Kasumi-1 (cell line): ENCODE results near the gene C1orf56.
"Not testable (repeated sequence)": the region's sequence is repeated elsewhere in the genome, so short reads cannot be mapped to it uniquely, and the experiment has no call there.

Source experiments
- DNase-seq, 2 experiments: peaks; one replicate each; lab custom pipeline; 2025; lab: John Stamatoyannopoulos, UW

C1orf56 gene

DNA sequence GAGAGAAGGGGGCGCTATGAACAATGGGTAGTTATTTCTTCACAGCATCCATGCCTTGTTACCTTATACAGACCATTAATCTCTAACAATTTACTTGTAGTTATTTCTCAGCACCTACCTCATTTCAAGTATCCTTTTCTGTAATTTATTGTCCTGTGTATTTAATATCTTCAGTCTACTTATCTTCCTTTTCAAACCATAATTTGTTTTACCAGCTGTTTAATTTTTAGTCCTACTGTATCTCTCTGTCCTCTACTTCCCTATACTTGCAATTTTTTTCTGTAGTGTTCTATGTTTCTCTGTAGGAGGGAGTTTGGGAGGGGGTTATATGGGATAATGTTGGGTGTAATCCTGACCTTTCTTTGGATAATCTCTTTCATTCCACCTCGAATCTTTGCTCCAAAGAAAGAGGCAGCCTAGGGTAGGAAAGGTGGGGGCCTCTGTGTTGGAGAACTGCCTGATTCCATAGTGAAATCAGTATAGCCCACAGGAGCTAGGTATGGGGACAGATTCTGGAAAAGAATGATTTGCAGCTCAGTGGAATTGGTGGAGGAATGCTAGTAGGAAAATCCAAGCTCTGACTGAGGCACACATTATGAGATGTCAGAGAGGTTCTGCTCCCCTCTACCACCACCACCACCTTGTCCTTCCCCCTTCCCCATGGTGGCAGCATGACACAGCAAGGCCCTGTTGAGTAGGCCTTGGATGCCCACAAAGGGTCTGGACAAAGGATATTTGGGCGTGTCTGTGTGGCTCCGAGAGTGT, 13.3 kb downstream of the C1orf56 start:
- peak in 1 of 2 experiments; percentile 40 for DNase-seq

DNA sequence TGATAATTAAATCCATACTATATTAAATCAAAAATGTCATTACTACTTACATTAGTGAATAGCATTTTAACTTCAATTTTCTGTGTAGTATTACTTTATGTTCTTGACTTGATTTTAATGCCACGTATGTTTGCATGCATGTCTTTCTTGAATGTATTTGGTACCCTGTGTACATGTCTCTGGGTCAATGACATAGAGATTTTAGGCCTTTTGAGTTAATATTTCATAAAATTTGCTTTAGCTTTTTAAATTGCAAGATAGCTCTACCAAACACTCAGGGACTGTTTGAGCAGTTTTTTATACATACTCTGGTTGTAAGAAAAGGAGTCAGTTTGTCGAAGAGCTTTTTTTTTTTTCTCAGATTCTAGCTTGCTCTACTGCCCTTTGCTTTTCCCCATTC, 14.2 kb downstream of the C1orf56 start:
- DNase-seq: no peak

DNA sequence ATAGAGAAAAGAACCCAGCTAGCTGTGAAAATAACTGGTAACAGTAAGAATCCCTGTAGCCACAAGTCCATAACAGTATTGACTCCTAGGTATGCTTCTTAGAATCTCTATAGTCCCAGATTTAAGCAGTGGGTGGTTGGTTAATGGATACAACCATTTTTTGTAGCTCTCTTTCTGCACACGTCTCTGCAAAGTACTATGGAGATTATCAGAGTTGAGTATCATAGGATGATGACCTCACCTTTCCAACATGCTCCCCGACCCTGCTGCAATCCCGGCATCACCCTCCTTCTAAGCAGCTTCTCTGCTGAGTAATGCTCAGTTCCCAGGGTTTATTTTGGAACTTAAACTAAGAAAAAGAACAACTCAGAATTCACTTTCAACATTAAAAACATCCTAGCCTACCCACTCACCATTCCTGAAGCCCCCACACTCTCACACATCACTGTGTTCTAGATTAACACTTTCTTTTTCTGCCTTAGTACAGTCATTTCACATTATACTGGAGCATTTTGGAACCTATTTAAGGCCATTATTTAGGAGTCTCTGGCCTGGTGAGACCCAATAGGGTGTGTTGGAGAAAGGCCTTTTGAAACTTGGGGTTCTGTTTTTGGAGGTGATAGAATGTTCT, 15.3 kb downstream of the C1orf56 start:
- no peak for DNase-seq

DNA sequence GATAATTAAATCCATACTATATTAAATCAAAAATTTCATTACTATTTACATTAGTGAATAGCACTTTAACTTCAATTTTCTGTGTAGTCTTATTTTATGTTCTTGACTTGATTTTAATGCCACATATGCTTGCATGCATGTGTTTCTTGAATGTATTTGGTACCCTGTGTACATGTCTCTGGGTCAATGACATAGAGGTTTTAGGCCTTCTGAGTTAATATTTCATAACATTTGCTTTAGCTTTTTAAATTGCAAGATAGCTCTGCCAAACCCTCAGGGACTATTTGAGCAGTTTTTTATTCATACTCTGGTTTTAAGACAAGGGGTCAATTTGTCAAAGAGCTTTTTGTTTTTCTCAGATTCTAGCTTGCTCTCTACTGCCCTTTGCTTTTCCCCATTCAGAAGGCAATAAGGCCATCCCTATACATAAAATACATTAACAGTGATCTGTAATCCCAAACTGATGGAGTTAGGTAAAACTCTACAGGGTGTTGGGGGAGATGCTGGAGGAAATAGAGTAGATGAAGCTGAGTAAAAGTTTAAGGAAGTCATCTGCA, 17.6 kb downstream of the C1orf56 start:
- no peak for DNase-seq

DNA sequence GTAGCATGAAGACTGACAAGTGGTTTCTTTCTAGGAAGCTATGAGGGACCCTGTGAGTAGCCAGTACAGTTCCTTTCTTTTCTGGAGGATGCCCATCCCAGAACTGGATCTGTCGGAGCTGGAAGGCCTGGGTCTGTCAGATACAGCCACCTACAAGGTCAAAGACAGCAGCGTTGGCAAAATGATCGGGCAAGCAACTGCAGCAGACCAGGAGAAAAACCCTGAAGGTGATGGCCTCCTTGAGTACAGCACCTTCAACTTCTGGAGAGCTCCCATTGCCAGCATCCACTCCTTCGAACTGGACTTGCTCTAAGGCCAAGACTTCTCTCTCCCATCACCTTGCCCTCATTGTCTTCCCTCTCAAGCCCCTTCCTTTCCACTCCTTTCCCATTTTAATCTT, 19.6 kb downstream of the C1orf56 start:
- no peak for DNase-seq

DNA sequence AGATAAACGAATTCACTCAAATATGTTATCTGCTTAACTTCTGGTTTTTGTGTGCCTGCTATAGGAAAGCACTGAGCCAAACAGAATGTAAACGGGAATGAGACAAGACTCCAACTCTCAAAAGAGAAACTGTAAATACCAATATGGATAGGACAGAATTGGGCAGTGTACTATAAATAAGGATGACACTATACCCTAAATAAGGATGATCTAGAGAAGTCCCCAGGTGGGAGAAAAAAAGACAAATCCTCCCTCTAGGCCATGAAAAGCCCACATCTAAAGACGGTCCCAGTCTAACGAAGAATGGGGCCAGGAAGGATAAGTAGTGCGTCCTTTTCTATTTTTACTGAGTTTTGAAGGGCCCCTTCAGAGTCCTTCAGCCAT, 21.5 kb downstream of the C1orf56 start:
- no peak for DNase-seq

DNA sequence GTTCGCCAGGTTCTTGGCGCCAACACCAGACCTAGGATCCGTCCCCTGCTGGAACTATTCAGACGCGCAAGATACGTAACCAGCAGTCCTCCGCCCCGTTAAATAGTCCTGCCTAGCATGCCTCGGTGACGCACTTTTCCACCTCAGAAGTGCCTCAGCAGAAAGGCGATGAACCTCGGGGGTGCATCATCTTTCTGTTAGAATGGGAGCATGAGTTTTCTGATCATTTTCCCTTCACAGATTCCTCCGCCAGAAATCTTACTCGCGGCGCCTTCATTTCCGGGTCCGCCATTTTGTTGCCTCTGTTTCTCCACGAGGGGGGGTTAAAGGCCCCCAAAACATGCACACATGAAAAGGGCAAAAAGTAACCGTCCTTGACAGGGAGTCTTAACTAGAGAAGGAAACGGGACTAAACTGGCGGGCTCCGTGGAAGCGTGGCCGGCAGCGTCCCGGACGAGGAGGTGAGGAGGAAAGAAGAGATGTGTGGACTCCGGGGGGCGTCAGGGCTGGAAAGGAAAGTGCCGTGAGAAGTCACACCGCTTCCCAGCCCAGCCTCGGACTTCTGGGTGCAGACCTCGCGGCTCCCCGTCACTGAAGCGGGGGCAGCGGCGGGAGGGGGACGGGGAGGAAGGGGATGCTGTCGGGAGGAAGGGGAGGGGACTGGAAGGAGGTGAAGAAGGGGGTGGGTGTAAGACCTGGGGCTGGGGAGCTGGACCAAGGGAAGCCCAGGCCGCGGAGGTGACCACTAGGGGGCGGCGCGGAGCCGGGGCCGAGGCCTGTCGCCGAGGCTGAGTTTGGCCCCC, 23.1 kb downstream of the C1orf56 start, which contains the start of gene GABPB2:
GABPB2 (plus strand) TSS at position 288 of the 803 bp plus-strand sequence. CDS start 17,429 bp downstream, outside the sequence.
- DNase-seq: peak; percentile 94 to 96

DNA sequence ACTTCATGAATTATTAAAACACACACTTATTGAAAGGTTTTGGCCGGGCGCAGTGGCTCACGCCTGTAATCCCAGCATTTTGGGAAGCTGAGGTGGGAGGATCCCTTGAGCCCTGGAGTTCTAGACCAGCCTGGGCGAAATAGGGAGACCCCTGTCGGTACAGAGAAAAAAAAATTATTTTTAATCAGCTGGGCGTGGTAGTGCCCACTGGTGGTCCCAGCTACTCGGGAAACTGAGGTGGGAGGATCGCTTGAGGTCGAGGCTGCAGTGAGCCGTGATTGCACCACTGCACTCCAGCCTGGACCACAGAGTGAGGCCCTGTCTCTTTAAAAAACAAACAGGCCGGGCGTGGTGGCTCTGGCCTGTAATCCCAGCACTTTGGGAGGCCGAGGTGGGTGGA, 24.7 kb downstream of the C1orf56 start:
- no peak for DNase-seq

DNA sequence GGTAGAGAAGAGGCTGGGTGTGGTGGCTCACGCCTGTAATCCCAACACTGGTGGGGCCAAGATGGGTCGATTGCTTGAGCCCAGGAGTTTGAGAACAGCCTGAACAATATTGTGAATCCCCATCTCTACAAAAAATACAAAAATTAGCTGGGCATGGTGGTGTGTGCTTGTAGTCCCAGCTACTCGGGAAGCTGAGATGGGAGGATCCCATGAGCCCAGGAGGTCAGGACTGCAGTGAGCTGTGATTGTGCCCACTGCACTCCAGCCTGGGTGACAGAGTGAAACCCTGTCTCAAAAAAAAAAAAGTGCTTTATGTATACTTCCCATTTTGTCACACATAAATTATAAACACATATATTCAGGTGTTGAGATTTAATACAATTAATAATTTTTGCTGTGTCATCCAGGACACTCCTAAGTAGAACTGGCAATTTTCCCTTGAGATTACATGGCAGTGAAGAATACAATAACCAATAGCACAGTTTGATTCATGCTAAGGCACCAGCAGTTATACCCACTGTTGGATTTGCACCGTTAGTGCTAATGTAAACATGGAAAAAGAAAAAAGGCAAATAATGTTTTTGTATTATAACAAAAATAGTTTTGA, 38.5 kb downstream of the C1orf56 start:
- no peak for DNase-seq

DNA sequence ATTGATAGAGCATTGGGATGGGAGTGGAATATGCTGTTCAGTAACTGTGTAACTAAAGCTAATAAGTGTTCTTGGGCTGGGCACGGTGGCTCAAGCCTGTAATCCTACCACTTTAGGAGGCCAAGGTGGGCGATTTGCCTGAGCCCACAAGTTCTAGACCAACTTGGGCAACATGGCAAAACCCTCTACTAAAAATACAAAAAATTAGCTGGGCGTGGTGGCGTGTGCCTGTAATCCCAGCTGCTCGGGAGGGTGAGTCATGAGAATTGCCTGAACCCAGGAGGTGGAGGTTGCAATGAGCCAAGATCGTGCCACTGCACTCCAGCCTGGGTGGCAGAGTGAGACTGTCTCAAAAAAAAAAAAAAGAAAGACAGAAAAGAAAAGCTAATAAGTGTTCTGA, 49.9 kb downstream of the C1orf56 start:
- not testable (repeated sequence) for DNase-seq

DNA sequence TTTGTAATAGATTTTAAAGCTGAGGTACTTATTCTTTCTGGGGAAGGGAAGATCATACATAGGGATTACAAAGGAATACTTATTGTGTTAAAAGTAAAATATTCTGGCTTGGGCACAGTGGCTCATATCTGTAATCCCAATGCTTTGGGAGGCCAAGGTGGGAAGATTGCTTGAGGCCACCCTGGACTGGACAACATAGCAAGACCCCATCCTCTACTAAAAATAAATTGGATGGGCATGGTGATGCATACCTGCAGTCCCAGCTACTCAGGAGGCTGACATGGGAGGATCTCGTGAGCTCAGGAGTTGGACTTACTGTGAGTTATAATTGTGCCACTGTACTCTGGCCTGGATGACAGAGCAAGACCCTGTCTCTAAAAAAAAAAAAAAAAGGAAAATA, 50.6 kb downstream of the C1orf56 start:
- no peak for DNase-seq
